Loucy (cell line): ENCODE results near the gene IQCK.

Source experiments
- EZH2phosphoT487 ChIP-seq: fragments of 200-600 bp; IDR thresholded peaks from 2 replicates; pipeline ENCODE4 v1.6.1; 2018; ENCODE audit warnings: antibody characterized with exemption, mild to moderate bottlenecking, moderate library complexity, borderline replicate concordance
- TF ChIP-seq, protein P1 (sequence below): fragments of 200-600 bp; sonication (generic); conservative IDR thresholded peaks from 2 replicates; pipeline ENCODE4 v1.5.1; 2014; ENCODE audit warnings: mild to moderate bottlenecking, antibody characterized with exemption, low read length

DNA sequence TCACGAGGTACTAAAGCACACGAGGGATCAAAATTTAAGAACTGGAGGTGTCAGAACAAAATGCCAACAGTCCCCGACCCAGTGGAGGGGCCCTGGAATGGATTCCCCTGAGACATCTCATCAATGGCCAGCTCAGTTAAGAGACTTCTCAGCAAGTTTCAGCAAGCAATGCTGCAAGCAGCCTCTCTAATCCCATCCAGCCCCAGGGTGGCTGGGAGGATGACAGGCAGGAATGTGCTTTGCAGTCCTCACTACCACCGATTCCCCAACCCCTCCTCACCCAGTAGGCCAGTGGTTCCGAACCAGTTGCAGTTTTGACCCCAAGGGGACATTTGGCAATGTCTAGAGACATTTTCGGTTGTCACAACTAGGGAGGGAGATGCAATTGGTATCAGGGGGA is 157.8 kb downstream of the IQCK start:
- TF ChIP-seq, protein P1, sequence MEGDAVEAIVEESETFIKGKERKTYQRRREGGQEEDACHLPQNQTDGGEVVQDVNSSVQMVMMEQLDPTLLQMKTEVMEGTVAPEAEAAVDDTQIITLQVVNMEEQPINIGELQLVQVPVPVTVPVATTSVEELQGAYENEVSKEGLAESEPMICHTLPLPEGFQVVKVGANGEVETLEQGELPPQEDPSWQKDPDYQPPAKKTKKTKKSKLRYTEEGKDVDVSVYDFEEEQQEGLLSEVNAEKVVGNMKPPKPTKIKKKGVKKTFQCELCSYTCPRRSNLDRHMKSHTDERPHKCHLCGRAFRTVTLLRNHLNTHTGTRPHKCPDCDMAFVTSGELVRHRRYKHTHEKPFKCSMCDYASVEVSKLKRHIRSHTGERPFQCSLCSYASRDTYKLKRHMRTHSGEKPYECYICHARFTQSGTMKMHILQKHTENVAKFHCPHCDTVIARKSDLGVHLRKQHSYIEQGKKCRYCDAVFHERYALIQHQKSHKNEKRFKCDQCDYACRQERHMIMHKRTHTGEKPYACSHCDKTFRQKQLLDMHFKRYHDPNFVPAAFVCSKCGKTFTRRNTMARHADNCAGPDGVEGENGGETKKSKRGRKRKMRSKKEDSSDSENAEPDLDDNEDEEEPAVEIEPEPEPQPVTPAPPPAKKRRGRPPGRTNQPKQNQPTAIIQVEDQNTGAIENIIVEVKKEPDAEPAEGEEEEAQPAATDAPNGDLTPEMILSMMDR = no peak
- no peak for TF ChIP-seq EZH2phosphoT487
